Measurements from ENCODE around the gene ZBTB7C.

DNA sequence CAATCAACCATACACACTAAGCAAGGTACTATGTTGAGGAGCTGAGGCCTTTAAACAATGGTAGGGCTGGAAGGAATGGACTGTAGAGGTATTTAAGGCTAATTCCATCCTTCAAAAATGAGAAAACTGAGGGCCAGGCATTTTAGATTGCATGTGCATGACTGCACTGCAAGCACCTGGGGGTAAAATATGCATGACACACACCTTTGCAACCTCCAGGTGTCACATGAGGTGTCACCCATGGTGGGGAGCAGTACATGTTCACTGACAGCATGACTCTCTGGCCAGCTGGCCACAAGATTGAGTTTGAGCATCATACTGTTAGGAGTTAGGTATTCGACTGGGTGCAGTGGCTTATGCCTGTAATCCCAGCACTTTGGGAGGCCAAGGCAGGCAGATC, 182.8 kb downstream of the ZBTB7C start:
- TF ChIP-seq, protein P1, sequence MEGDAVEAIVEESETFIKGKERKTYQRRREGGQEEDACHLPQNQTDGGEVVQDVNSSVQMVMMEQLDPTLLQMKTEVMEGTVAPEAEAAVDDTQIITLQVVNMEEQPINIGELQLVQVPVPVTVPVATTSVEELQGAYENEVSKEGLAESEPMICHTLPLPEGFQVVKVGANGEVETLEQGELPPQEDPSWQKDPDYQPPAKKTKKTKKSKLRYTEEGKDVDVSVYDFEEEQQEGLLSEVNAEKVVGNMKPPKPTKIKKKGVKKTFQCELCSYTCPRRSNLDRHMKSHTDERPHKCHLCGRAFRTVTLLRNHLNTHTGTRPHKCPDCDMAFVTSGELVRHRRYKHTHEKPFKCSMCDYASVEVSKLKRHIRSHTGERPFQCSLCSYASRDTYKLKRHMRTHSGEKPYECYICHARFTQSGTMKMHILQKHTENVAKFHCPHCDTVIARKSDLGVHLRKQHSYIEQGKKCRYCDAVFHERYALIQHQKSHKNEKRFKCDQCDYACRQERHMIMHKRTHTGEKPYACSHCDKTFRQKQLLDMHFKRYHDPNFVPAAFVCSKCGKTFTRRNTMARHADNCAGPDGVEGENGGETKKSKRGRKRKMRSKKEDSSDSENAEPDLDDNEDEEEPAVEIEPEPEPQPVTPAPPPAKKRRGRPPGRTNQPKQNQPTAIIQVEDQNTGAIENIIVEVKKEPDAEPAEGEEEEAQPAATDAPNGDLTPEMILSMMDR (conservative IDR thresholded peaks at IDR 0.05 in 1 of 2, IDR thresholded peaks at IDR 0.05 in 1 of 2; ENCODE audit: extremely low read depth in 1 of 2, insufficient read depth in 1 of 2, low read depth in 1 of 2, low read length in 2 of 2), result no peak
- TF ChIP-seq EZH2 (IDR thresholded peaks at IDR 0.05; ENCODE audit: borderline replicate concordance, low read length), result no peak

Measured in mammary epithelial cell (primary cell).